ENCODE measurements around the gene MSH5. TPM values are rescaled to one million over a fixed set of nuclear protein-coding genes. Genes with fewer than 3 reads are reported as not detected.

Gene MSH5
- total and polyA plus RNA-seq, 2 of the 13 experiments (the other 11 are each of a cell fraction or from before 2014, with no cell fraction given) = 10.2 to 38.7 TPM

DNA sequence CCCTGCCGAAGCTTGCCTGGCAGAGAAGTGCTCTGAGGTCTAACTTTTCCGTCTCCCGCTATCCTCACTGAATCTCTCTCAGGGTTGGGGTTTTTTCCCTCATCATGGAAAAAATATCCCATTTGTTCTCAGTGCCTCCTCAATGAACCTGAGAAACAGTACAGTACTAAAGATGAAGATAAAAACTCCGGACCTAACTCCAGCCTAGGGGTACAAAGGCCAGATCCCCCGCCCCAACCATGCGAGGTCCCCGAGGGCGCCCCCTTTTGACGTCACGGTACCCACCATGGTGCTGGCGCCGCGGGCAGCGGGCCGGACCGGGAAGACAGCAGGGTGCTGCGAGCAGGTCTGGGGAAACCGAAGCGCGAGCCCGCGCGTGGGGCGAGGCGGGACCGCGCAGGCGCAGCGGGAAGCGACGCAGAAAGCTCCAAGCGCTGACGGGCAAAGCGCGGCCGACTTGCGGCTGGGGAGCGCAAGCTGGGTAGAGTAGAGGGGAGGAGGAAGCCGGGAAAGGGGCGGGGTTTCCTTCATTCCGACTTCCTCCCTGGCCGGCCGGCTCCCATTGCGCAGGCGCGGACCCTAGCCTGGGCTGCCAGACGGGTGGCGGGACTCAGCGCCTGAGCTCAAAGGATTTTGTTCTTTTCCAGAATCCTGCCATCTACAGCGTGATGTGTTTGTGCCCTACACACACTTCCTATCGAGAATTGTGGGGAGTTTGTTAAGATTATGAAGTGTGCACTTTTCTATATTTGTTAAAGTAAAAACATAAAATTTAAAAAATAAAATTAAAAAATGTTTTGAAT lies 66.9 kb downstream of the MSH5 start, which contains the start of gene LSM2 (continued):
- TF ChIP-seq, protein P1, sequence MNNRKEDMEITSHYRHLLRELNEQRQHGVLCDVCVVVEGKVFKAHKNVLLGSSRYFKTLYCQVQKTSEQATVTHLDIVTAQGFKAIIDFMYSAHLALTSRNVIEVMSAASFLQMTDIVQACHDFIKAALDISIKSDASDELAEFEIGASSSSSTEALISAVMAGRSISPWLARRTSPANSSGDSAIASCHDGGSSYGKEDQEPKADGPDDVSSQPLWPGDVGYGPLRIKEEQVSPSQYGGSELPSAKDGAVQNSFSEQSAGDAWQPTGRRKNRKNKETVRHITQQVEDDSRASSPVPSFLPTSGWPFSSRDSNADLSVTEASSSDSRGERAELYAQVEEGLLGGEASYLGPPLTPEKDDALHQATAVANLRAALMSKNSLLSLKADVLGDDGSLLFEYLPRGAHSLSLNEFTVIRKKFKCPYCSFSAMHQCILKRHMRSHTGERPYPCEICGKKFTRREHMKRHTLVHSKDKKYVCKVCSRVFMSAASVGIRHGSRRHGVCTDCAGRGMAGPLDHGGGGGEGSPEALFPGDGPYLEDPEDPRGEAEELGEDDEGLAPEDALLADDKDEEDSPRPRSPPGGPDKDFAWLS (CRISPR knock-in tag; IDR thresholded peaks at IDR 0.05; ENCODE audit: borderline replicate concordance) = 0 out of 2 replicates have a peak, but pooled peaks have one; percentile 65
- TF ChIP-seq JDP2 (CRISPR knock-in tag; IDR thresholded peaks at IDR 0.05; ENCODE audit: borderline replicate concordance) (peak; percentile 20; the same call in 1 of the 2 replicates), THYN1 (CRISPR knock-in tag; IDR thresholded peaks at IDR 0.05; ENCODE audit: borderline replicate concordance, low read depth) (peak; percentile 57; the same call in 1 of the 2 replicates), CCDC6 (CRISPR knock-in tag; IDR thresholded peaks at IDR 0.05) (peak; percentile 95), MED13 (CRISPR knock-in tag; IDR thresholded peaks at IDR 0.05) (0 out of 2 replicates have a peak, but pooled peaks have one; percentile 37), ZNF530 (CRISPR knock-in tag; IDR thresholded peaks at IDR 0.05; ENCODE audit: low read depth) (no peak), MXI1 (IDR thresholded peaks at IDR 0.05; ENCODE audit: borderline replicate concordance, low read depth, low read length) (peak; percentile 80; the same call in 2 of the 3 replicates), NFKBIZ (CRISPR knock-in tag; IDR thresholded peaks at IDR 0.05) (peak; percentile 45; the same call in 1 of the 2 replicates), FOXC1 (CRISPR knock-in tag; IDR thresholded peaks at IDR 0.05; ENCODE audit: borderline replicate concordance) (peak; percentile 61; the same call in 1 of the 2 replicates), KAT7 (CRISPR knock-in tag; IDR thresholded peaks at IDR 0.05; ENCODE audit: borderline replicate concordance) (peak; percentile 95; the same call in 1 of the 2 replicates), RARA (CRISPR knock-in tag; IDR thresholded peaks at IDR 0.05) (no peak), ZC3H13 (CRISPR knock-in tag; IDR thresholded peaks at IDR 0.05) (peak; percentile 93), ZNF451 (CRISPR knock-in tag; IDR thresholded peaks at IDR 0.05) (peak; percentile 84; the same call in 1 of the 2 replicates), ZNF577 (CRISPR knock-in tag; IDR thresholded peaks at IDR 0.05; ENCODE audit: borderline replicate concordance, low read depth) (no peak), ETV5 (CRISPR knock-in tag; IDR thresholded peaks at IDR 0.05; ENCODE audit: borderline replicate concordance) (peak; percentile 80), GABPA (IDR thresholded peaks at IDR 0.05; ENCODE audit: low read depth, low read length) (peak; percentile 56), GABPA (CRISPR knock-in tag; IDR thresholded peaks at IDR 0.05; ENCODE audit: low read depth) (peak; percentile 65; the same call in 1 of the 2 replicates), SMC3 (IDR thresholded peaks at IDR 0.05; ENCODE audit: low read length) (no peak)
- TF ChIP-seq, protein P2, sequence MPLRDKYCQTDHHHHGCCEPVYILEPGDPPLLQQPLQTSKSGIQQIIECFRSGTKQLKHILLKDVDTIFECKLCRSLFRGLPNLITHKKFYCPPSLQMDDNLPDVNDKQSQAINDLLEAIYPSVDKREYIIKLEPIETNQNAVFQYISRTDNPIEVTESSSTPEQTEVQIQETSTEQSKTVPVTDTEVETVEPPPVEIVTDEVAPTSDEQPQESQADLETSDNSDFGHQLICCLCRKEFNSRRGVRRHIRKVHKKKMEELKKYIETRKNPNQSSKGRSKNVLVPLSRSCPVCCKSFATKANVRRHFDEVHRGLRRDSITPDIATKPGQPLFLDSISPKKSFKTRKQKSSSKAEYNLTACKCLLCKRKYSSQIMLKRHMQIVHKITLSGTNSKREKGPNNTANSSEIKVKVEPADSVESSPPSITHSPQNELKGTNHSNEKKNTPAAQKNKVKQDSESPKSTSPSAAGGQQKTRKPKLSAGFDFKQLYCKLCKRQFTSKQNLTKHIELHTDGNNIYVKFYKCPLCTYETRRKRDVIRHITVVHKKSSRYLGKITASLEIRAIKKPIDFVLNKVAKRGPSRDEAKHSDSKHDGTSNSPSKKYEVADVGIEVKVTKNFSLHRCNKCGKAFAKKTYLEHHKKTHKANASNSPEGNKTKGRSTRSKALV (CRISPR knock-in tag; IDR thresholded peaks at IDR 0.05) = 0 out of 2 replicates have a peak, but pooled peaks have one; percentile 34
- TF ChIP-seq, protein P3, sequence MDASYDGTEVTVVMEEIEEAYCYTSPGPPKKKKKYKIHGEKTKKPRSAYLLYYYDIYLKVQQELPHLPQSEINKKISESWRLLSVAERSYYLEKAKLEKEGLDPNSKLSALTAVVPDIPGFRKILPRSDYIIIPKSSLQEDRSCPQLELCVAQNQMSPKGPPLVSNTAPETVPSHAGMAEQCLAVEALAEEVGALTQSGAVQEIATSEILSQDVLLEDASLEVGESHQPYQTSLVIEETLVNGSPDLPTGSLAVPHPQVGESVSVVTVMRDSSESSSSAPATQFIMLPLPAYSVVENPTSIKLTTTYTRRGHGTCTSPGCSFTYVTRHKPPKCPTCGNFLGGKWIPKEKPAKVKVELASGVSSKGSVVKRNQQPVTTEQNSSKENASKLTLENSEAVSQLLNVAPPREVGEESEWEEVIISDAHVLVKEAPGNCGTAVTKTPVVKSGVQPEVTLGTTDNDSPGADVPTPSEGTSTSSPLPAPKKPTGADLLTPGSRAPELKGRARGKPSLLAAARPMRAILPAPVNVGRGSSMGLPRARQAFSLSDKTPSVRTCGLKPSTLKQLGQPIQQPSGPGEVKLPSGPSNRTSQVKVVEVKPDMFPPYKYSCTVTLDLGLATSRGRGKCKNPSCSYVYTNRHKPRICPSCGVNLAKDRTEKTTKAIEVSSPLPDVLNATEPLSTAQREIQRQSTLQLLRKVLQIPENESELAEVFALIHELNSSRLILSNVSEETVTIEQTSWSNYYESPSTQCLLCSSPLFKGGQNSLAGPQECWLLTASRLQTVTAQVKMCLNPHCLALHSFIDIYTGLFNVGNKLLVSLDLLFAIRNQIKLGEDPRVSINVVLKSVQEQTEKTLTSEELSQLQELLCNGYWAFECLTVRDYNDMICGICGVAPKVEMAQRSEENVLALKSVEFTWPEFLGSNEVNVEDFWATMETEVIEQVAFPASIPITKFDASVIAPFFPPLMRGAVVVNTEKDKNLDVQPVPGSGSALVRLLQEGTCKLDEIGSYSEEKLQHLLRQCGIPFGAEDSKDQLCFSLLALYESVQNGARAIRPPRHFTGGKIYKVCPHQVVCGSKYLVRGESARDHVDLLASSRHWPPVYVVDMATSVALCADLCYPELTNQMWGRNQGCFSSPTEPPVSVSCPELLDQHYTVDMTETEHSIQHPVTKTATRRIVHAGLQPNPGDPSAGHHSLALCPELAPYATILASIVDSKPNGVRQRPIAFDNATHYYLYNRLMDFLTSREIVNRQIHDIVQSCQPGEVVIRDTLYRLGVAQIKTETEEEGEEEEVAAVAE (CRISPR knock-in tag; IDR thresholded peaks at IDR 0.05; ENCODE audit: borderline replicate concordance) = peak; percentile 82; the same call in 1 of the 2 replicates

Data from HepG2 (cell line).